A172 (cell line): ENCODE data around the gene KPNA4. TPM values are rescaled to one million over a fixed set of nuclear protein-coding genes. Genes with fewer than 3 reads are reported as not detected.
"Not testable (repeated sequence)": the region's sequence is repeated elsewhere in the genome, so short reads cannot be mapped to it uniquely, and the experiment has no call there.

Source experiments
- DNase-seq: peaks from one replicate; pipeline ENCODE4 v3.0.0-alpha.2; 2015; ENCODE audit warnings: low spot score
- total RNA-seq: library from RNA; depleted of rRNA; stranded (reverse); fragments of >200 nt; shearing (Covaris generic); gene quantifications from 2 replicates; pipeline ENCODE4 v1.2.3, GENCODE V29; 2014

Gene KPNA4
- total RNA-seq, 1 experiment from 2014 or later, result 40.6 TPM

GRCh38 chr3:160573955-160574525, 8.7 kb upstream of the KPNA4 start:
- not testable (repeated sequence) for DNase-seq

- no peak for DNase-seq
These were observed 4.7 kb upstream of the KPNA4 start for GRCh38 chr3:160569894-160570652.

- DNase-seq, result no peak
These were observed 3.6 kb upstream of the KPNA4 start for GRCh38 chr3:160568989-160569388.

GRCh38 chr3:160567774-160568173, 2.4 kb upstream of the KPNA4 start:
- no peak for DNase-seq

- DNase-seq, result no peak
These were observed 1.1 kb upstream of the KPNA4 start for GRCh38 chr3:160566499-160566898.

GRCh38 chr3:160564949-160565441, 376 bp downstream of the KPNA4 start:
- DNase-seq, result no peak

GRCh38 chr3:160564258-160564911, 986 bp downstream of the KPNA4 start:
- no peak for DNase-seq

- DNase-seq, result no peak
These were observed 2.4 kb downstream of the KPNA4 start for GRCh38 chr3:160562952-160563351.

- no peak for DNase-seq
These were observed 7.8 kb downstream of the KPNA4 start for GRCh38 chr3:160557571-160557970.

- DNase-seq, result no peak
These were observed 9.2 kb downstream of the KPNA4 start for GRCh38 chr3:160556141-160556540.

GRCh38 chr3:160554980-160555379, 10.4 kb downstream of the KPNA4 start:
- DNase-seq, result no peak

- no peak for DNase-seq
These were observed 11.5 kb downstream of the KPNA4 start for GRCh38 chr3:160553827-160554226.

GRCh38 chr3:160546727-160547126, 18.6 kb downstream of the KPNA4 start:
- no peak for DNase-seq

GRCh38 chr3:160545504-160545871, 19.9 kb downstream of the KPNA4 start:
- DNase-seq, result no peak

- DNase-seq, result no peak
These were observed 20.4 kb downstream of the KPNA4 start for GRCh38 chr3:160544844-160545503.

GRCh38 chr3:160540551-160540950, 24.8 kb downstream of the KPNA4 start:
- DNase-seq, result no peak

GRCh38 chr3:160538895-160539294, 26.5 kb downstream of the KPNA4 start:
- no peak for DNase-seq

GRCh38 chr3:160537729-160538128, 27.6 kb downstream of the KPNA4 start:
- no peak for DNase-seq

- no peak for DNase-seq
These were observed 33.0 kb downstream of the KPNA4 start for GRCh38 chr3:160532371-160532770.

GRCh38 chr3:160531311-160531710, 34.1 kb downstream of the KPNA4 start:
- DNase-seq, result no peak

- not testable (repeated sequence) for DNase-seq
These were observed 49.0 kb downstream of the KPNA4 start for GRCh38 chr3:160516391-160516790.

- DNase-seq, result no peak
These were observed 64.0 kb downstream of the KPNA4 start for GRCh38 chr3:160501325-160501724.
